Measurements from ENCODE around the gene UNG. TPM values are rescaled to one million over a fixed set of nuclear protein-coding genes. Genes with fewer than 3 reads are reported as not detected.
A peak's percentile ranks its signal among the peaks of the same experiment; 100 is the strongest.
"Not testable (repeated sequence)": the region's sequence is repeated elsewhere in the genome, so short reads cannot be mapped to it uniquely, and the experiment has no call there.

The UNG gene
- polyA plus RNA-seq: 36.5 TPM
- long read RNA-seq, donor 1, transcript UNG-202 (6 exons, 2,130 nt): major isoform, 7 of 10 reads
- long read RNA-seq, donor 1, partial matches to known transcripts: 0 of 10 reads
- long read RNA-seq, donor 1, other reads (novel, unspliced or antisense): 0 of 10 reads
- long read RNA-seq, donor 2, transcript UNG-201 (7 exons, 2,071 nt): minor isoform, 9 of 21 reads
- long read RNA-seq, donor 2, transcript UNG-202 (6 exons, 2,130 nt): major isoform, 12 of 21 reads
- long read RNA-seq, donor 2, partial matches to known transcripts: 0 of 21 reads
- long read RNA-seq, donor 2, other reads (novel, unspliced or antisense): 0 of 21 reads
- long read RNA-seq, donor 3: 0 reads
- long read RNA-seq, donor 4, partial matches to known transcripts: 0 of 1 reads
- long read RNA-seq, donor 4, other reads (novel, unspliced or antisense): 0 of 1 reads
- long read RNA-seq, donor 5, transcript UNG-202 (6 exons, 2,130 nt): major isoform, 8 of 10 reads
- long read RNA-seq, donor 5, partial matches to known transcripts: 0 of 10 reads
- long read RNA-seq, donor 5, other reads (novel, unspliced or antisense): 0 of 10 reads
- long read RNA-seq, donor 6, transcript UNG-201 (7 exons, 2,071 nt): major isoform, 6 of 22 reads
- long read RNA-seq, donor 6, transcript UNG-202 (6 exons, 2,130 nt): major isoform, 6 of 22 reads
- long read RNA-seq, donor 6, partial matches to known transcripts: 8 of 22 reads
- long read RNA-seq, donor 6, other reads (novel, unspliced or antisense): 0 of 22 reads
- long read RNA-seq, donor 7, transcript UNG-202 (6 exons, 2,130 nt): major isoform, 10 of 13 reads
- long read RNA-seq, donor 7, partial matches to known transcripts: 0 of 13 reads
- long read RNA-seq, donor 7, other reads (novel, unspliced or antisense): 0 of 13 reads
- long read RNA-seq, donor 8, transcript UNG-202 (6 exons, 2,130 nt): major isoform, 11 of 38 reads
- long read RNA-seq, donor 8, partial matches to known transcripts: 23 of 38 reads
- long read RNA-seq, donor 8, other reads (novel, unspliced or antisense): 0 of 38 reads
- long read RNA-seq, donor 9, transcript UNG-202 (6 exons, 2,130 nt): major isoform, 12 of 32 reads
- long read RNA-seq, donor 9, partial matches to known transcripts: 14 of 32 reads
- long read RNA-seq, donor 9, other reads (novel, unspliced or antisense): 0 of 32 reads
- long read RNA-seq, donor 10, transcript UNG-202 (6 exons, 2,130 nt): major isoform, 14 of 22 reads
- long read RNA-seq, donor 10, transcript UNG-201 (7 exons, 2,071 nt): minor isoform, 7 of 22 reads
- long read RNA-seq, donor 10, partial matches to known transcripts: 0 of 22 reads
- long read RNA-seq, donor 10, other reads (novel, unspliced or antisense): 0 of 22 reads
- long read RNA-seq, donor 11, transcript UNG-201 (7 exons, 2,071 nt): major isoform, 6 of 9 reads
- long read RNA-seq, donor 11, partial matches to known transcripts: 0 of 9 reads
- long read RNA-seq, donor 11, other reads (novel, unspliced or antisense): 0 of 9 reads

- H3K4me1 ChIP-seq (ENCODE audit: control insufficient read depth, insufficient read depth, low read length): peaks cover 11% of the 10 kb centered on the region
Observed at GRCh38 chr12:109097435-109098182, at the start of gene UNG. TSS of gene UNG (plus strand) at chr12:109097597. CDS start at chr12:109097680, 83 bp downstream.

GRCh38 chr12:109048706-109049105 is 48.7 kb upstream of the UNG start:
- H3K27me3 ChIP-seq (ENCODE audit: control insufficient read depth, insufficient read depth, low read length); H3K27ac ChIP-seq (ENCODE audit: low read length); H3K4me1 ChIP-seq (ENCODE audit: control insufficient read depth, insufficient read depth, low read length); DNase-seq; H3K9me3 ChIP-seq (ENCODE audit: control insufficient read depth, low read depth, low read length); H3K36me3 ChIP-seq (ENCODE audit: control insufficient read depth, insufficient read depth, low read length); H3K4me3 ChIP-seq (ENCODE audit: low read length): not testable (repeated sequence)
- WGBS (ENCODE audit: insufficient coverage, low lambda C conversion rate): no CpG with 5 or more reads among the region's 3 CpGs

More at GRCh38 chr12:109097435-109098182, at the start of gene UNG:
- no peaks in the 10 kb centered on the region for H3K27me3 ChIP-seq (ENCODE audit: control insufficient read depth, insufficient read depth, low read length)
- no CpG with 5 or more reads among the region's 71 CpGs for WGBS (ENCODE audit: insufficient coverage, low lambda C conversion rate)
- peak within 1 kb of the TSS; percentile 84 for H3K4me3 ChIP-seq (ENCODE audit: low read length)
- peak; percentile 95 to 96 for DNase-seq
- H3K9me3 ChIP-seq (ENCODE audit: control insufficient read depth, low read depth, low read length): no peaks in the 10 kb centered on the region
- peaks cover 24% of the 10 kb centered on the region for H3K36me3 ChIP-seq (ENCODE audit: control insufficient read depth, insufficient read depth, low read length)
- H3K27ac ChIP-seq (ENCODE audit: low read length): peak within 1 kb of the TSS; percentile 92

GRCh38 chr12:109049794-109050193 is 47.6 kb upstream of the UNG start:
- not testable (repeated sequence) for H3K4me3 ChIP-seq (ENCODE audit: low read length); H3K9me3 ChIP-seq (ENCODE audit: control insufficient read depth, low read depth, low read length); H3K27me3 ChIP-seq (ENCODE audit: control insufficient read depth, insufficient read depth, low read length); H3K36me3 ChIP-seq (ENCODE audit: control insufficient read depth, insufficient read depth, low read length); H3K27ac ChIP-seq (ENCODE audit: low read length)
- 67% methylated on average over 1 of the region's 8 CpGs for WGBS (ENCODE audit: insufficient coverage, low lambda C conversion rate)
- H3K4me1 ChIP-seq (ENCODE audit: control insufficient read depth, insufficient read depth, low read length): peaks cover 15% of the 10 kb centered on the region
- peak in 1 of 2 donors; percentile 18 for DNase-seq

- H3K27me3 ChIP-seq (ENCODE audit: control insufficient read depth, insufficient read depth, low read length): no peaks in the 10 kb centered on the region
Observed at GRCh38 chr12:109052097-109052413, 45.3 kb upstream of the UNG start.

GRCh38 chr12:109052414-109053323 is 44.7 kb upstream of the UNG start, which contains the start of gene USP30:
TSS of gene USP30 (plus strand) at chr12:109052576. CDS start at chr12:109052679, 103 bp downstream.
- Histone ChIP-seq H3K36me3 (ENCODE audit: control insufficient read depth, insufficient read depth, low read length) (peaks cover 6% of the 10 kb centered on the region), H3K9me3 (ENCODE audit: control insufficient read depth, low read depth, low read length) (no peaks in the 10 kb centered on the region), H3K4me3 (ENCODE audit: low read length) (peak within 1 kb of the TSS; percentile 88), H3K27me3 (ENCODE audit: control insufficient read depth, insufficient read depth, low read length) (no peaks in the 10 kb centered on the region), H3K4me1 (ENCODE audit: control insufficient read depth, insufficient read depth, low read length) (peaks cover 15% of the 10 kb centered on the region), H3K27ac (ENCODE audit: low read length) (peak within 1 kb of the TSS; percentile 76)
- peak; percentile 78 to 87 for DNase-seq
- no CpG with 5 or more reads among the region's 61 CpGs for WGBS (ENCODE audit: insufficient coverage, low lambda C conversion rate)

More at GRCh38 chr12:109052097-109052413, 45.3 kb upstream of the UNG start:
- Histone ChIP-seq H3K27ac (ENCODE audit: low read length) (no peak overlapping the region), H3K4me1 (ENCODE audit: control insufficient read depth, insufficient read depth, low read length) (peaks cover 15% of the 10 kb centered on the region), H3K4me3 (ENCODE audit: low read length) (peak overlapping the region; percentile 88), H3K36me3 (ENCODE audit: control insufficient read depth, insufficient read depth, low read length) (peaks cover 4% of the 10 kb centered on the region), H3K9me3 (ENCODE audit: control insufficient read depth, low read depth, low read length) (no peaks in the 10 kb centered on the region)
- WGBS (ENCODE audit: insufficient coverage, low lambda C conversion rate): no CpG with 5 or more reads among the region's 6 CpGs
- no peak for DNase-seq

- Histone ChIP-seq H3K27me3 (ENCODE audit: control insufficient read depth, insufficient read depth, low read length) (no peaks in the 10 kb centered on the region), H3K9me3 (ENCODE audit: control insufficient read depth, low read depth, low read length) (no peaks in the 10 kb centered on the region), H3K4me3 (ENCODE audit: low read length) (peak overlapping the region; percentile 88), H3K36me3 (ENCODE audit: control insufficient read depth, insufficient read depth, low read length) (peaks cover 13% of the 10 kb centered on the region), H3K4me1 (ENCODE audit: control insufficient read depth, insufficient read depth, low read length) (peaks cover 15% of the 10 kb centered on the region), H3K27ac (ENCODE audit: low read length) (peak overlapping the region; percentile 76)
- 20% methylated on average over 1 of the region's 9 CpGs for WGBS (ENCODE audit: insufficient coverage, low lambda C conversion rate)
- DNase-seq: peak; percentile 74 to 82
Observed at GRCh38 chr12:109053382-109054123, 43.8 kb upstream of the UNG start.

GRCh38 chr12:109054124-109054513 is 43.3 kb upstream of the UNG start:
- peaks cover 18% of the 10 kb centered on the region for H3K36me3 ChIP-seq (ENCODE audit: control insufficient read depth, insufficient read depth, low read length)
- not testable (repeated sequence) for DNase-seq; H3K9me3 ChIP-seq (ENCODE audit: control insufficient read depth, low read depth, low read length); H3K27me3 ChIP-seq (ENCODE audit: control insufficient read depth, insufficient read depth, low read length)
- peaks cover 15% of the 10 kb centered on the region for H3K4me1 ChIP-seq (ENCODE audit: control insufficient read depth, insufficient read depth, low read length)
- peak overlapping the region; percentile 88 for H3K4me3 ChIP-seq (ENCODE audit: low read length)
- WGBS (ENCODE audit: insufficient coverage, low lambda C conversion rate): no CpG with 5 or more reads among the region's 4 CpGs
- peak overlapping the region; percentile 76 for H3K27ac ChIP-seq (ENCODE audit: low read length)

GRCh38 chr12:109054520-109054919 is 42.9 kb upstream of the UNG start:
- no peaks in the 10 kb centered on the region for H3K9me3 ChIP-seq (ENCODE audit: control insufficient read depth, low read depth, low read length)
- H3K4me3 ChIP-seq (ENCODE audit: low read length): no peak overlapping the region
- H3K36me3 ChIP-seq (ENCODE audit: control insufficient read depth, insufficient read depth, low read length): peaks cover 20% of the 10 kb centered on the region
- no peak for DNase-seq
- no peaks in the 10 kb centered on the region for H3K27me3 ChIP-seq (ENCODE audit: control insufficient read depth, insufficient read depth, low read length)
- H3K27ac ChIP-seq (ENCODE audit: low read length): peak overlapping the region; percentile 76
- H3K4me1 ChIP-seq (ENCODE audit: control insufficient read depth, insufficient read depth, low read length): peaks cover 15% of the 10 kb centered on the region

All from large intestine (tissue), 12 donors.